HepG2 (cell line): ENCODE data around the gene SGSM1. TPM values are rescaled to one million over a fixed set of nuclear protein-coding genes. Genes with fewer than 3 reads are reported as not detected.

Experiments
- ARID4A ChIP-seq: sonication (generic); formaldehyde crosslinking; IDR thresholded peaks from 2 replicates; pipeline ENCODE4 v1.5.0; 2020; ENCODE audit warnings: mild to moderate bottlenecking, missing genetic modification reagents, borderline replicate concordance
- CHD4 ChIP-seq: fragments of 200-600 bp; sonication (generic); IDR thresholded peaks from 2 replicates; pipeline ENCODE4 v1.7.0; 2017; ENCODE audit warnings: mild to moderate bottlenecking, low read length, borderline replicate concordance
- E2F1 ChIP-seq: sonication (generic); formaldehyde crosslinking; IDR thresholded peaks from 2 replicates; pipeline ENCODE4 v1.5.0; 2020; ENCODE audit warnings: missing genetic modification reagents
- FOSL1 ChIP-seq: sonication (generic); formaldehyde crosslinking; IDR thresholded peaks from 2 replicates; pipeline ENCODE4 v1.9.0; 2021; ENCODE audit warnings: missing genetic modification reagents, borderline replicate concordance
- KDM5A ChIP-seq: fragments of 200-600 bp; sonication (generic); IDR thresholded peaks from 2 replicates; pipeline ENCODE4 v1.7.0; 2018; ENCODE audit warnings: antibody characterized with exemption, mild to moderate bottlenecking, low read length, borderline replicate concordance
- MIER2 ChIP-seq: IDR thresholded peaks from 2 replicates; pipeline ENCODE4 v1.6.1; 2016; ENCODE audit warnings: missing biosample characterization, missing genetic modification reagents
- NFRKB ChIP-seq: fragments of 450-650 bp; IDR thresholded peaks from 2 replicates; pipeline ENCODE4 v1.6.1; 2017
- NR1H2 ChIP-seq: sonication (generic); formaldehyde crosslinking; IDR thresholded peaks from 2 replicates; pipeline ENCODE4 v1.8.1; 2022; ENCODE audit warnings: low read depth, missing genetic modification reagents, borderline replicate concordance
- PREB ChIP-seq: sonication (generic); formaldehyde crosslinking; IDR thresholded peaks from 2 replicates; pipeline ENCODE4 v1.4.0; 2020; ENCODE audit warnings: missing genetic modification reagents
- RFX5 ChIP-seq: IDR thresholded peaks from 2 replicates; pipeline ENCODE4 v1.6.1; 2011; ENCODE audit warnings: low read depth, low read length, improper control_type of control experiment
- YY1 ChIP-seq: IDR thresholded peaks from 2 replicates; pipeline ENCODE4 v1.6.1; 2011; ENCODE audit warnings: low read length, low read depth, moderate library complexity, mild to moderate bottlenecking; ENCODE audit not compliant: insufficient read depth, insufficient replicate concordance
- ZBTB44 ChIP-seq: sonication (generic); formaldehyde crosslinking; IDR thresholded peaks from 2 replicates; pipeline ENCODE4 v1.4.0; 2020; ENCODE audit warnings: missing genetic modification reagents
- ZFY ChIP-seq: sonication (generic); formaldehyde crosslinking; IDR thresholded peaks from 2 replicates; pipeline ENCODE4 v1.4.0; 2020; ENCODE audit warnings: missing genetic modification reagents
- ZNF235 ChIP-seq: sonication (generic); formaldehyde crosslinking; IDR thresholded peaks from 2 replicates; pipeline ENCODE4 v1.8.1; 2023; ENCODE audit warnings: mild to moderate bottlenecking, missing genetic modification reagents, borderline replicate concordance
- ZNF720 ChIP-seq: sonication (generic); formaldehyde crosslinking; IDR thresholded peaks from 2 replicates; pipeline ENCODE4 v1.4.0; 2020; ENCODE audit warnings: missing genetic modification reagents
- ZNF790 ChIP-seq: sonication (generic); formaldehyde crosslinking; IDR thresholded peaks from 2 replicates; pipeline ENCODE4 v1.8.0; 2022; ENCODE audit warnings: missing genetic modification reagents, mild to moderate bottlenecking, borderline replicate concordance
- polyA plus RNA-seq, 8 experiments: library from polyadenylated mRNA; depleted of rRNA in 3 of 8; stranded (reverse) in 7 of 8; unstranded in 1 of 8; fragments of >200 nt; fragmentation: Illumina TruSeq in 4 of 8; extraction: Trizol in 4 of 8; gene quantifications; 2 replicates each; pipeline versions ENCODE4 v1.2.1 to v1.2.3, GENCODE V29; 2011 to 2016; ENCODE audit warnings: low read depth in 4 of 8, missing spikeins in 1 of 8, mixed read lengths in 1 of 8; ENCODE audit not compliant: insufficient read depth in 1 of 8
- total RNA-seq, 5 experiments: library from RNA; depleted of rRNA; stranded (reverse); fragments of >200 nt; fragmentation: Illumina TruSeq; extraction: Trizol; gene quantifications; 2 replicates each; pipeline ENCODE4 v1.2.3, GENCODE V29; 2016; ENCODE audit warnings: low read depth in 1 of 5
- TF ChIP-seq, protein P1 (sequence below): IDR thresholded peaks from 2 replicates; pipeline ENCODE4 v1.6.1; 2016; ENCODE audit warnings: low read depth
- TF ChIP-seq, protein P2 (sequence below): sonication (generic); formaldehyde crosslinking; IDR thresholded peaks from 2 replicates; pipeline ENCODE4 v1.4.0; 2020; ENCODE audit warnings: mild to moderate bottlenecking, low read depth, missing genetic modification reagents

SGSM1 gene
- total and polyA plus RNA-seq, 2 of the 13 experiments (the other 11 are each of a cell fraction or from before 2014, with no cell fraction given), result 0.07 TPM; not detected in 1

GRCh38 chr22:24953384-24954113, 147.5 kb downstream of the SGSM1 start (continued):
- TF ChIP-seq MIER2 (CRISPR knock-in tag) (no peak), CHD4 (no peak), ARID4A (CRISPR knock-in tag) (peak; percentile 25; the same call in 1 of the 2 replicates), E2F1 (no peak), NFRKB (no peak), KDM5A (0 out of 2 replicates have a peak, but pooled peaks have one; percentile 17), FOSL1 (CRISPR knock-in tag) (no peak), ZFY (peak; percentile 49; the same call in 1 of the 2 replicates), RFX5 (0 out of 2 replicates have a peak, but pooled peaks have one; percentile 3), ZNF790 (CRISPR knock-in tag) (peak; percentile 54; the same call in 1 of the 2 replicates), ZNF720 (CRISPR knock-in tag) (no peak), ZNF235 (peak; percentile 44; the same call in 1 of the 2 replicates), ZBTB44 (CRISPR knock-in tag) (no peak), PREB (CRISPR knock-in tag) (no peak), NR1H2 (CRISPR knock-in tag) (no peak), YY1 (peak; percentile 30)
- TF ChIP-seq, protein P1, sequence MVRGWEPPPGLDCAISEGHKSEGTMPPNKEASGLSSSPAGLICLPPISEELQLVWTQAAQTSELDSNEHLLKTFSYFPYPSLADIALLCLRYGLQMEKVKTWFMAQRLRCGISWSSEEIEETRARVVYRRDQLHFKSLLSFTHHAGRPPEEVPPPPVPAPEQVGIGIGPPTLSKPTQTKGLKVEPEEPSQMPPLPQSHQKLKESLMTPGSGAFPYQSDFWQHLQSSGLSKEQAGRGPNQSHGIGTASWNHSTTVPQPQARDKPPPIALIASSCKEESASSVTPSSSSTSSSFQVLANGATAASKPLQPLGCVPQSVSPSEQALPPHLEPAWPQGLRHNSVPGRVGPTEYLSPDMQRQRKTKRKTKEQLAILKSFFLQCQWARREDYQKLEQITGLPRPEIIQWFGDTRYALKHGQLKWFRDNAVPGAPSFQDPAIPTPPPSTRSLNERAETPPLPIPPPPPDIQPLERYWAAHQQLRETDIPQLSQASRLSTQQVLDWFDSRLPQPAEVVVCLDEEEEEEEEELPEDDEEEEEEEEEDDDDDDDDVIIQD (CRISPR knock-in tag), result no peak
- TF ChIP-seq, protein P2, sequence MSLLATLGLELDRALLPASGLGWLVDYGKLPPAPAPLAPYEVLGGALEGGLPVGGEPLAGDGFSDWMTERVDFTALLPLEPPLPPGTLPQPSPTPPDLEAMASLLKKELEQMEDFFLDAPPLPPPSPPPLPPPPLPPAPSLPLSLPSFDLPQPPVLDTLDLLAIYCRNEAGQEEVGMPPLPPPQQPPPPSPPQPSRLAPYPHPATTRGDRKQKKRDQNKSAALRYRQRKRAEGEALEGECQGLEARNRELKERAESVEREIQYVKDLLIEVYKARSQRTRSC (CRISPR knock-in tag), result no peak
